HG03575 (cell line): ENCODE data around the gene LSAMP.

Experiments used
- ATAC-seq: cut with Tn5 transposase; IDR thresholded peaks from one replicate; pipeline ENCODE4 v1.9.1; 2021; ENCODE audit not compliant: unreplicated experiment, insufficient number of reproducible peaks, low FRiP score; ENCODE audit errors: extremely low read depth

LSAMP gene

DNA sequence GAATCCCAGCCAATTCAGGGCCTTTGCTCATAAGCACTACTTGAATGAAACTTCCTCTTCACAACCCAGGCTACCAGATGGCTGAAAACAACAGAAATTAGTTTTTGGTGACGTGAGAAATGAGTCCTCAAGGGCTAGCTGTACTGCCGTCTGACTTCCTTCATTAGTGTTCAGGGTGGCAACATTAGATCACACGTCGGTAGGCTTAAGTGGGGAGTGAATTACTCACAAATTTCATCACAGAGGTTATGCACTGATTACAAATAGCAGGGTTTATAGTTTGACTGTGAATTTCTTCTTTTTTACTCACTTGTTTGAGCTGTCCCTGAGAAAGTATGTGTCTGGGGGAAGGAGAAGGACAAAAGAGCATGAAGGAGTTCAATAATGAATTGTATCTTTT, 424.8 kb downstream of the LSAMP start:
- ATAC-seq: peak; percentile 60

DNA sequence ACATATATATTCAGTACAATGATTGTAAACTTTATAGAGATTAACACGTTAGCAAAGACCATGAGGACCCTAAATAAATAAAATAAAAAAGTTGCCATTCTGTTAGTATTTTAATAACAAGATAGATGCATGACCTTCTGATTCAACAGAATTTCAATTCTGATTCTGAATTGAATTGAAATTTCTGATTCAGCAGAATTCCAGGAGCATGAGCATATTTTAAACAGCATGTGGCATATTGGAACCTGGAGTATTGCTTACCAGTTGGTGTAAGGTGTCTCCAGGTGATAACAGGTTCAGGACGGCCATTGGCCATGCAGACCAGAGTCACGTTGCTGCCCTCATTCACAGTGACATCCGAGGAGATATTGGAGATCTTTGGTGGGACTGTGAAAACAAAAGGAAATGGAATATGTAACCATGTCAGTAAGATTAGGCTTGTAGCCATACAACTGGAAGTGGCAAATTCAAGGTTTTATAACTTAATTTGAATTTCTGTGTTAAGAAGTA, 426.0 kb downstream of the LSAMP start:
- ATAC-seq: no peak

GRCh38 chr3:116018646-116019045, 426.6 kb downstream of the LSAMP start:
- ATAC-seq: no peak

DNA sequence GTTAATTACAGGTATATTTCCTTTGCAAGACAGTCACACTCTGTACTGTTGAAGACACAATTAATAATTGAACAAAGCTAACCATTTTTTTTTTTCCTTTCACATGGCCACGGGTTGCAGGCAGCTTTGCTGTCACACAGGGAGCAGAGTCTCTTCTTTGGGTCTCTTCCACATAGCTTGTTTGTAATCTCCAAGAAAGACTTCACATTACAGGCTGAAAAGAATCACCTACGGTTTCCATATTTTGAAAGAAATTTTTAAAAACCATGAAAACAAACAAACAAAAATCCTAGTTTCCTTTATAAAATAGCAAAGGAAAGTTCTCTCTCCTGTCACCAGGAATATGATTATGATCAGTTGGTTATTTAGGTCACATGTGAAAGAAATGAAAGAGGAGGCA, 429.4 kb downstream of the LSAMP start:
- no peak for ATAC-seq

DNA sequence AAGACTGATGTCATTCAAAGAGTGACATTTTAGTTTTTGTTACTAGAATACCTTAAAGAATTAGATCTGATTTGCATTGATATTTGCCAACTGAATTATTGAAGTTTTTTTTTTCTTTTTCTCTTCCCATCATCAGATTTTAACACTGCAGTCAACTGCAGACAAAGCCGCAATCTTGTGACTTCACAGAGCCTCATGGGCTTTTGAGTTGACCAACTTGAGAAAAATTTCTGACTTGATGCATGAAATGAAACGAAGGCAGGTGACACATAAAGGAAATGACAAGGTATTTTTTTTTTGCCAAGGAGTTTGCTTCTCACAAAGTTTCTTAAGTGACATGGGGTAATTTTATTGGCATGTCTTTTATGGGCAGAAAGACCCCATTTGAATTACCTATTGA, 438.3 kb downstream of the LSAMP start:
- ATAC-seq: no peak

- ATAC-seq: no peak
Observed at GRCh38 chr3:116005404-116005803, 439.9 kb downstream of the LSAMP start.

- ATAC-seq: no peak
Observed at GRCh38 chr3:116002235-116002634, 443.1 kb downstream of the LSAMP start.

- no peak for ATAC-seq
Observed at GRCh38 chr3:116001151-116001621, 444.1 kb downstream of the LSAMP start.

GRCh38 chr3:116000311-116000710, 445.0 kb downstream of the LSAMP start:
- ATAC-seq: peak; percentile 42

GRCh38 chr3:115999613-116000012, 445.7 kb downstream of the LSAMP start:
- ATAC-seq: no peak

GRCh38 chr3:115999001-115999585, 446.2 kb downstream of the LSAMP start:
- ATAC-seq: no peak

DNA sequence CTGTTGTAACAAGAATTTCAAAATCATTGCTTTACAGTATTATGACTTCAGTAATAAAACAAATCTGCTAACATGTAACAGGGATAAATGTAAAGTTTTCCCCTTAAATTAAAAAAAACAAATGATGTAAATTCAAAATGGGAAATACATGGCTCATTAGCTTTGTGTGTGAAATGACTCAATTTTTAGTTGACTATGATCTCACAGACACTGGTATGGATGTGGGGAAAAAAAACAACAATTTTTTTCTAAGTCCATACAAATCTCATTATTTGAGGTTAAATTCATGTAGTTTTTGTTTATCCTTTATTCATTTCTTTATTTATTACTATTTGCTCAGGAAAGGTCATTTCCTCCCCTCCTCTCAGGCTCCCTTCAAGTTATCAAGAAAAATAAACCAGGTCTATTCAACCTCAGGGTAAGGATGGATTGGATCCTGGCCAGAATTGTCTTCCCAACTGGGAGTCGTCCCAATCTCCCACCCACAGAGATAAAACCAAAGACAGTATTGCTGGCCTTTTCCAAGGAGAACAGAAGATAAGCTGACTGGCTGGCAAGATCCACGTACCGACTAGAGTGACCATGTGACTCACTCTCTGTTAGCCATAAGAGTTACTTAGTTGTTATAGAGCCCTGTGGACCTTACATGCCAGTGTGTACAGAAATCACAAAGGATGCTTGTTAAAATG, 448.7 kb downstream of the LSAMP start:
- no peak for ATAC-seq

- ATAC-seq: no peak
Observed at GRCh38 chr3:115990669-115991068, 454.6 kb downstream of the LSAMP start.

- ATAC-seq: no peak
Observed at GRCh38 chr3:115989684-115990421, 455.4 kb downstream of the LSAMP start.

DNA sequence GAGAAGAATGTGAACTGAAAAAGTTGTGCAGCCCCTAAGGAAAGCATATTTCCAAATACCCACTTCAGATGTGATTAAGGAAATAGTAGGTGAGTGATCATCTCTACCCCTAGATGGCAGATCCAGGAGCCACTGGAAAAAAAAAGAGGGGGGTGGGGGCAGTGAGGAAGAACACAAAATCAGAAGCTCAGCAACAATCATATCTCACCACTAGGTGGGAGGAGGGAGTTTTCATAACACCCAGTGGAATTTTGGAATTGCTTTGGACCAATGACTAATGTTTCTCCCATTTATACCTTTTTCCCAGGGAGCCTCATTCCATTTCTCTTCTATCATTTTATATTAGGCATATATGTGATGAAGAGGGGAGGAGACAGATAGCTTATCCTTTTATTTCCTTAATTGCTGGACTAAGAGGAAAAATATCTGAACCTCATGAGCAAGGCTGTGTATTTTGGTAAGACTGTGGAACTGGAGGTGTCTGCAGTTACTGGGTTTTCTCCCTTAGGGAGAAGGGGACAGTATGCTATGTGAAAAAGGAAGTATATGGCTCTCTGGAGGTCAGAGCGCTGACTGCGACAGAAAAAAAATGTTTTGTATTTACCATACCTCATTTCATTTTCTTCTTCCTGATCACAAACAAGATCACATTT, 458.6 kb downstream of the LSAMP start:
- ATAC-seq: no peak

- no peak for ATAC-seq
Observed at GRCh38 chr3:115982629-115983028, 462.7 kb downstream of the LSAMP start.

DNA sequence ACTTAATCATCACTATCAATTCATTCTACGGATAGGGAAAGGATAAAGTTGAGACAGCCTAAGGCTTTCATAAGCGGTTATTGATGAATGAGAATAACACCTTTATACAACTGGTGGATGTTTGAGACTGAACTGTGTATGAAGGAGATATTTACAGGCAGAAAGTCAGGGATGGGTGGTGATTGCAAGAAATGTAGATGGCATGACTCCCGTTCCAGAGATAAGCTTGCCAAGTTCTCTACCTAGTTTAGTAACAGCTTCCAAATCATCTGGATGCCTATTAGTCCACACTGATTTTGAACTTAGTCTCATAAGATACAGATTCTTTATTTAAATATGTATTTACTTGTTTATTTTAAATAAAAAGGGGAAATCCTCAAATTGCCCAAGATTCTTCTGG, 463.2 kb downstream of the LSAMP start:
- ATAC-seq: no peak

GRCh38 chr3:115980709-115981108, 464.6 kb downstream of the LSAMP start:
- no peak for ATAC-seq

DNA sequence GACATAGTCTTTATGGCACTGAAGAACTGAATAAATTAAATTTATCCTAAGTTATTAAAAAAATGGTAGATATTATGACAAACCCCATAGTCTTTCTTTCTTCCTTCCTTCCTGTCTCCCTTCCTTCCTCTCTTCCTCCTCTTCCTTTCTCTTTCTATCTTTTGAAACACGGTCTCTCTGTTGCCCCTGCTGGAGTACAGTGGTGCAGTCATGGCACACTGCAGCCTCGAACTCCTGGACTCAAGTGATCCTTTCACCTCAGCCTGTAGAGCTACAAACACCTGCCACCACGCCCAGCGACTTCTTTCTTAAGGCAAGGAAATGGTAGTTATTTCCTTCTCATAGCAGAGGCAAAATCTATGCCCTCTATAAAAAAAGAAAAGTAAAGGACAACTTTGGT, 467.4 kb downstream of the LSAMP start:
- ATAC-seq: no peak
